Trophoblast cell (in vitro differentiated cells and primary cell): ENCODE data around the gene EXOSC10.
A peak's percentile ranks its signal among the peaks of the same experiment; 100 is the strongest.
"Not testable (repeated sequence)": the region's sequence is repeated elsewhere in the genome, so short reads cannot be mapped to it uniquely, and the experiment has no call there.

Source experiments
- DNase-seq, 2 donors: peaks; one replicate each; pipeline ENCODE4 v3.0.0-alpha.2; 2016
- H2AFZ ChIP-seq: 2 replicates; pipeline ENCODE4 v1.6.1; 2013; ENCODE audit warnings: low read length, moderate library complexity, mild to moderate bottlenecking; ENCODE audit not compliant: insufficient read depth, poor library complexity
- H2AK5ac ChIP-seq: 2 replicates; pipeline ENCODE4 v1.6.1; 2013; ENCODE audit warnings: mild to moderate bottlenecking, low read length
- H2BK120ac ChIP-seq: 2 replicates; pipeline ENCODE4 v1.6.1; 2013; ENCODE audit warnings: low read length, mild to moderate bottlenecking, moderate library complexity; ENCODE audit not compliant: insufficient read depth, poor library complexity
- H2BK12ac ChIP-seq: 2 replicates; pipeline ENCODE4 v1.6.1; 2013; ENCODE audit warnings: mild to moderate bottlenecking, low read length, moderate library complexity
- H2BK5ac ChIP-seq: 2 replicates; pipeline ENCODE4 v1.6.1; 2013; ENCODE audit warnings: low read length, low read depth, moderate library complexity, mild to moderate bottlenecking; ENCODE audit not compliant: poor library complexity
- H3K14ac ChIP-seq: 2 replicates; pipeline ENCODE4 v1.6.1; 2013; ENCODE audit warnings: mild to moderate bottlenecking, low read length
- H3K18ac ChIP-seq: 2 replicates; pipeline ENCODE4 v1.6.1; 2013; ENCODE audit warnings: mild to moderate bottlenecking, low read length
- H3K23ac ChIP-seq: 2 replicates; pipeline ENCODE4 v1.6.1; 2013; ENCODE audit warnings: low read length
- H3K27ac ChIP-seq: 2 replicates; pipeline ENCODE4 v1.5.1; 2013; ENCODE audit warnings: low read depth, mild to moderate bottlenecking, inconsistent platforms, low read length, moderate library complexity
- H3K27me3 ChIP-seq: 2 replicates; pipeline ENCODE4 v1.6.1; 2013; ENCODE audit warnings: inconsistent platforms, mild to moderate bottlenecking, low read length, moderate library complexity; ENCODE audit not compliant: insufficient read depth
- H3K36me3 ChIP-seq, 2 experiments: 1 replicate in 1 of 2; 2 replicates in 1 of 2; pipeline ENCODE4 v1.6.1; 2013; ENCODE audit warnings: low read length in 2 of 2, mild to moderate bottlenecking in 2 of 2, moderate library complexity in 1 of 2; ENCODE audit not compliant: insufficient read depth in 2 of 2, control insufficient read depth in 1 of 2
- H3K4ac ChIP-seq: 2 replicates; pipeline ENCODE4 v1.6.1; 2013; ENCODE audit warnings: low read depth, mild to moderate bottlenecking, low read length, moderate library complexity
- H3K4me1 ChIP-seq, 2 experiments: 1 replicate in 1 of 2; 2 replicates in 1 of 2; pipeline ENCODE4 v1.6.1; 2013; ENCODE audit warnings: low read length in 2 of 2, mild to moderate bottlenecking in 2 of 2, moderate library complexity in 1 of 2; ENCODE audit not compliant: insufficient read depth in 2 of 2, control insufficient read depth in 1 of 2
- H3K4me2 ChIP-seq: 2 replicates; pipeline ENCODE4 v1.6.1; 2013; ENCODE audit warnings: inconsistent platforms, mild to moderate bottlenecking, low read length, moderate library complexity
- H3K4me3 ChIP-seq: 2 replicates; pipeline ENCODE4 v1.5.1; 2013; ENCODE audit warnings: mild to moderate bottlenecking, low read depth, low read length, inconsistent platforms
- H3K79me1 ChIP-seq: one replicate; pipeline ENCODE4 v1.6.1; 2013; ENCODE audit warnings: low read length
- H3K79me2 ChIP-seq: 2 replicates; pipeline ENCODE4 v1.6.1; 2013; ENCODE audit warnings: low read length, mild to moderate bottlenecking; ENCODE audit not compliant: control insufficient read depth, insufficient read depth, poor library complexity
- H3K9ac ChIP-seq: 2 replicates; pipeline ENCODE4 v1.6.1; 2013; ENCODE audit warnings: mild to moderate bottlenecking, low read length
- H3K9me3 ChIP-seq: 2 replicates; pipeline ENCODE4 v1.6.1; 2013; ENCODE audit warnings: low read depth, mild to moderate bottlenecking, control low read depth, inconsistent platforms, low read length; ENCODE audit not compliant: insufficient read depth
- H4K12ac ChIP-seq: 2 replicates; pipeline ENCODE4 v1.6.1; 2013; ENCODE audit warnings: low read depth, mild to moderate bottlenecking, low read length, moderate library complexity
- H4K8ac ChIP-seq: 2 replicates; pipeline ENCODE4 v1.6.1; 2013; ENCODE audit warnings: low read depth, mild to moderate bottlenecking, low read length, moderate library complexity
- H4K91ac ChIP-seq: one replicate; pipeline ENCODE4 v1.6.1; 2013; ENCODE audit warnings: low read depth, mild to moderate bottlenecking, low read length, moderate library complexity
- WGBS: extraction: QIAGEN DNeasy Blood & Tissue Kit; methylation state at CpG from one replicate; pipeline ENCODE4 v1.1.7; 2013; ENCODE audit warnings: missing lambda C conversion rate; ENCODE audit not compliant: insufficient read length, insufficient coverage; ENCODE audit errors: extremely low coverage; 5-methylcytosine and 5-hydroxymethylcytosine counted together

Gene EXOSC10

DNA sequence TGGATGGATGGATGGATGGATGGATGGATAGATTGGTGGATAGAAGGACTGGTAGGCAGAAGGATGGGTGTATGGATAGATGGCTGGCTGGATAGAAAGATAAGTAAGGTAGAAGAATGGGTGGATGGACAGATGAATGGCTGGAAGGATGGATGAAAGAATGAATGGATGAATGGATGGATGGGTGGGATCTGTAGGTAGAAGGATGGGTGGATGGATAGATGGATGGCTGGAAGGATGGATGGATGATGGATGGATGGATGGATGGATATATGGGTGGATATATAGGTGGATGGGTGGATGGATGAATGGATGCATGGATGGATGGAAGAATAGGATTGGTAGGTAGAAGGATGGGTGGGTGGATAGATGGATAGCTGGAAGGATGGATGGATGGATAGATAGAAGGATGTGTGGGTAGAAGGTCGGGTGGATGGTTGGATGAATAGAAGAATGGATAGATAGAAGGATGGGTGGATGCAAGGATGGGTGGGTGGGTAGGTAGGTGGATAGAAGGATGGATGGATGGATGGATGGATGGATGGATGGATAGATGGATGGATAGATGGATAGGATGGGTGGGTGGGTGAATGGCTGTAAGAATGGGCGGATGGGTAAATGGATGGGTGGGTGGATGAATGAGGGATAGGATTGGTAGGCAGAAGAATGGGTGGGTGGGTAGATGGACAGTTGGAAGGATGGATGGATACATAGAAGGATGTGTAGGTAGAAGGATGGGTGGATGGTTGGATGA is 60.1 kb downstream of the EXOSC10 start:
- Histone ChIP-seq H3K18ac (no peak overlapping the region), H3K14ac (no peak overlapping the region), H3K79me2 (no peaks in the 10 kb centered on the region), H3K27ac (no peak overlapping the region), H3K36me3 (no peaks in the 10 kb centered on the region), H3K9ac (no peak overlapping the region), H3K79me1 (no peaks in the 10 kb centered on the region), H4K8ac (no peak overlapping the region), H3K4me2 (no peak overlapping the region), H2BK5ac (no peak overlapping the region), H4K91ac (no peak overlapping the region), H3K4me3 (no peak overlapping the region), H3K27me3 (no peaks in the 10 kb centered on the region), H2BK120ac (no peak overlapping the region), H3K4ac (no peak overlapping the region), H4K12ac (no peak overlapping the region), H2AFZ (no peak overlapping the region), H2BK12ac (no peak overlapping the region), H3K9me3 (peaks cover 1% of the 10 kb centered on the region), H3K4me1 (no peaks in the 10 kb centered on the region), H2AK5ac (no peak overlapping the region), H3K23ac (no peak overlapping the region)
- WGBS, result 100% methylated on average over 2 of the region's 2 CpGs
- no peak for DNase-seq

DNA sequence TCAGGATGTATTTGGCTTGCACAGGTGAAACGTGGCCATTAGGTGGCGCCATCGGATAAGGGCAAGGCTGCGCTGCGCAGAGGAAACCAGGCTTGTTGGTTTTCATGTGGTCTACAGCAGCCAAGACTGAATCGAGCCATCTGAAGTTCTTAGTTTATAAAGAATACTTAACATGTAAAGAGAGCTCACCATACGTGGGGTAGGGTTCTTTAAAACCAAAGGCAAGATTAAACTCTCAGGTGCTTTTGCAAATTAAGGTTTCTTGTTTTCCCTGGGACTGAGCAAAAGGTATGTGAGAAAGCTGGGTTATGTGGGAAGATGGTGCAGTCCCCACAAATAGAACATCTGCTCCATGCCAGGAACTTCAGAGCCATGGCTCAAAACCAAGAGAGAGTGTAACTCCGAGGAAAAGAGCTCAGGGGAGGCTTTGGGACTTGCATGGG is 61.9 kb downstream of the EXOSC10 start:
- DNase-seq, result peak; percentile 72 to 90
- no peaks in the 10 kb centered on the region for H3K79me1 ChIP-seq

DNA sequence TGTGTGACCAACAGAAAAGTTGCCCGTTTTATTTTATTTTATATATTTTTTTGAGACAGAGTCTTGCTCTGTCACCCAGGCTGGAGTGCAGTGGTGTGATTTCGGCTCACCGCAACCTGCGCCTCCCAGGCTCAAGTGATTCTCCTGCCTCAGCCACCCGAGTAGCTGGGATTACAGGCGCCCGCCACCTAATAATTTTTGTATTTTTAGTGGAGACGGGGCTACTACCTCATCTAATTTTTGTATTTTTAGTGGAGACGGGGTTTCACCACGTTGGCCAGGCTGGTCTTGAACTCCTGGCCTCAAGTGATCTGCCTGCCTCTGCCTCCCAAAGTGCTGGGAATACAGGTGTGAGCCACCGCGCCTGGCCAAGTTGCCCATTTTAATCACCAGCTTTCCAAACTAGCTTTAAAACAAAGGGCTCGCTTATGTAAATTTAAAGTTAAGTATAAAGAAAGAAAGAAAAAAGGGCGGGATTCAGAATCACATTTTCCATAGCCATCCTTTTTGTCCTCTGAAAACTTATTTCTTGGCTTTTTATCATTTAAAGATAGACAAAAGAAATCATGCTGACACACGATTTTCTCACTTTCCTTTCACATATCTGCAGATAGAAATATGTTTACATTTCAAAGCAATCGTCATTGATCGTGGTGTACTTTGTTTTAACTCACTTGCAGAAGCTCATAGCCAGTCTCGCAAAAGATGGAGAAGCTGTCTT is 62.5 kb downstream of the EXOSC10 start:
- not testable (repeated sequence) for H4K91ac ChIP-seq, H3K27ac ChIP-seq, H2BK120ac ChIP-seq, H4K12ac ChIP-seq, H2AK5ac ChIP-seq, H3K4me3 ChIP-seq, H3K4ac ChIP-seq, H2BK5ac ChIP-seq, H3K14ac ChIP-seq, H2BK12ac ChIP-seq, H3K79me2 ChIP-seq, H3K4me2 ChIP-seq, H3K9me3 ChIP-seq, H3K79me1 ChIP-seq, H3K4me1 ChIP-seq, H3K36me3 ChIP-seq, H3K23ac ChIP-seq, H4K8ac ChIP-seq, DNase-seq, H3K18ac ChIP-seq, H3K27me3 ChIP-seq, H3K9ac ChIP-seq, H2AFZ ChIP-seq
- WGBS, result no CpG with 5 or more reads among the region's 18 CpGs

More for the DNA sequence above, 61.9 kb downstream of the EXOSC10 start:
- Histone ChIP-seq H3K14ac (no peak overlapping the region), H3K4me1 (no peaks in the 10 kb centered on the region), H3K27ac (no peak overlapping the region), H3K79me2 (no peaks in the 10 kb centered on the region), H3K18ac (no peak overlapping the region), H3K9me3 (peaks cover 1% of the 10 kb centered on the region), H3K27me3 (no peaks in the 10 kb centered on the region), H3K4me2 (no peak overlapping the region), H3K23ac (no peak overlapping the region), H4K8ac (no peak overlapping the region), H2BK120ac (no peak overlapping the region), H2AFZ (no peak overlapping the region), H2BK12ac (no peak overlapping the region), H2AK5ac (no peak overlapping the region), H3K9ac (no peak overlapping the region), H3K36me3 (no peaks in the 10 kb centered on the region), H4K12ac (no peak overlapping the region), H2BK5ac (no peak overlapping the region), H3K4me3 (no peak overlapping the region), H4K91ac (no peak overlapping the region), H3K4ac (no peak overlapping the region)
- no CpG with 5 or more reads among the region's 8 CpGs for WGBS

DNA sequence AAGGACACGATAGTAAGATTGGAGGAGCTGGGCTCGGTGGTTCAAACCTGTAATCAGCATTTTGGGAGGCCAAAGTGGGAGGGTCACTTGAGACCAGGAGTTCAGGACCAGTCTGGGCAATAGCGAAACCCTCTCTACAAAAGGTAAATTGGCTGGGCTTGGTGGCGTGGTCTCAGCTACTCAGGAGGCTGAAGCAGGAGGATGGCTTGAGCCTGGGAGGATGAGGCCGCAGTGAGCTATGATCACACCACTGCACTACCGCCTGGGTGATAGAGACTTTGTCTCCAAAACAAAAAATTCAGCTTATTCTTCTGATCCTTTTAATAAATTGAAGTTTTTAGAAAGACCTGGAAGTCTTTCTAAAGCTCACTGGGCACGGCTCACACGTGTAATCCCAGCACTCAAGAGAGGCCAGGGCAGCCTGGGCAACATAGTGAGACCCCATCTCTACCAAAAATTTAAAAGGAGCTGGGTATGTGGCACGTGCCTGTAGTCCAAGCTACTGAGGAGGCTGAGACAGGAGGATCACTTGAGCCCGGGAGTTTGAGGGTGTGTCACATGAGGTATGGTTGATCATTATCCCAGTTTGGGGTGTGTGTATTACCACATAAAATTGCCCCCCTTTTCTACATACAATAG is 67.9 kb downstream of the EXOSC10 start:
- Histone ChIP-seq H3K23ac (no peak overlapping the region), H2BK12ac (no peak overlapping the region), H3K4ac (no peak overlapping the region), H4K91ac (no peak overlapping the region), H2BK5ac (no peak overlapping the region), H3K79me2 (no peaks in the 10 kb centered on the region), H3K4me2 (no peak overlapping the region), H3K27ac (no peak overlapping the region), H2BK120ac (no peak overlapping the region), H2AK5ac (no peak overlapping the region), H4K12ac (no peak overlapping the region), H3K14ac (no peak overlapping the region), H4K8ac (no peak overlapping the region), H3K27me3 (no peaks in the 10 kb centered on the region), H3K4me3 (no peak overlapping the region), H3K9me3 (no peaks in the 10 kb centered on the region), H3K79me1 (no peaks in the 10 kb centered on the region), H2AFZ (no peak overlapping the region), H3K9ac (no peak overlapping the region), H3K4me1 (no peaks in the 10 kb centered on the region), H3K36me3 (peaks cover 7 to 8% of the 10 kb centered on the region in 2 experiments), H3K18ac (no peak overlapping the region)
- no peak for DNase-seq
- no CpG with 5 or more reads among the region's 10 CpGs for WGBS
